A549 (cell line): ENCODE results near the gene CCDC134. TPM values are rescaled to one million over a fixed set of nuclear protein-coding genes. Genes with fewer than 3 reads are reported as not detected.

Experiments
- ATAC-seq, 2 experiments: fragments of 200-7000 bp in 1 of 2; fragments of >200 bp in 1 of 2; cut with Nextera tagmentation in 1 of 2; cut with Tn5 transposase in 1 of 2; 3 replicates each; pipeline versions ENCODE4 v1.8.0 to v1.9.1; 2018 to 2020; ENCODE audit warnings: mild to moderate bottlenecking in 1 of 2, moderate library complexity in 1 of 2
- CTCF ChIA-PET: fragments of 300-600 bp; sonication (Branson Sonifier 250); formaldehyde crosslinking; extraction: SDS; loops from one replicate; lab custom pipeline; 2021; ENCODE audit warnings: antibody characterized with exemption, inconsistent platforms; lab: Yijun Ruan, JAX
- POLR2A ChIA-PET: fragments of 350-600 bp; formaldehyde crosslinking; extraction: SDS; loops from one replicate; lab custom pipeline; 2021; ENCODE audit warnings: antibody characterized with exemption, inconsistent platforms; lab: Yijun Ruan, JAX
- DNase-seq, 2 experiments: peaks; one replicate each; pipeline versions ENCODE4 v3.0.0 to v3.0.0-alpha.2; 2011 to 2016; ENCODE audit warnings: low read depth in 1 of 2, low spot score in 1 of 2
- FAIRE-seq: peaks from 2 replicates; lab custom pipeline; 2011; peaks lifted over from hg19 to GRCh38; lab: Jason Lieb, UNC
- H3K27ac ChIP-seq, 2 experiments: fragments of >200 bp; sonication (Bioruptor Twin); formaldehyde crosslinking; 3 replicates each; pipeline ENCODE4 v1.5.1; 2016 to 2017
- H3K4me1 ChIP-seq: fragments of >200 bp; sonication (Bioruptor Twin); formaldehyde crosslinking; 3 replicates; pipeline ENCODE4 v1.6.1; 2016
- H3K4me2 ChIP-seq: fragments of >200 bp; sonication (Bioruptor Twin); formaldehyde crosslinking; 3 replicates; pipeline ENCODE4 v1.6.1; 2016
- H3K4me3 ChIP-seq: fragments of >200 bp; sonication (Bioruptor Twin); formaldehyde crosslinking; 3 replicates; pipeline ENCODE4 v1.5.1; 2016
- H3K9me3 ChIP-seq: fragments of >200 bp; sonication (Bioruptor Twin); formaldehyde crosslinking; 3 replicates; pipeline ENCODE4 v1.6.1; 2016
- EHMT2 ChIP-seq: fragments of 200-600 bp; sonication (generic); IDR thresholded peaks from 2 replicates; pipeline ENCODE4 v1.6.1; 2016; ENCODE audit warnings: antibody characterized with exemption, low read depth, mild to moderate bottlenecking, moderate library complexity
- HDAC2 ChIP-seq: fragments of 200-600 bp; sonication (generic); IDR thresholded peaks from 2 replicates; pipeline ENCODE4 v1.6.1; 2016
- HOXB5 ChIP-seq: fragments of 250-450 bp; sonication (Bioruptor Pico); IDR thresholded peaks from 2 replicates; pipeline ENCODE4 v1.5.0; 2020; ENCODE audit warnings: mild to moderate bottlenecking, moderate library complexity
- KDM1A ChIP-seq: fragments of 200-600 bp; sonication (generic); IDR thresholded peaks from 2 replicates; pipeline ENCODE4 v1.6.1; 2016; ENCODE audit warnings: low read depth, mild to moderate bottlenecking
- KDM5A ChIP-seq: fragments of 200-600 bp; sonication (generic); IDR thresholded peaks from 2 replicates; pipeline ENCODE4 v1.6.1; 2016; ENCODE audit warnings: antibody characterized with exemption, mild to moderate bottlenecking
- MAFK ChIP-seq: fragments of 450-650 bp; IDR thresholded peaks from 2 replicates; pipeline ENCODE4 v1.6.1; 2014; ENCODE audit not compliant: partially characterized antibody
- MAZ ChIP-seq: fragments of 150-350 bp; IDR thresholded peaks from 2 replicates; pipeline ENCODE4 v1.6.1; 2014; ENCODE audit warnings: antibody characterized with exemption, low read depth, low read length, borderline replicate concordance
- MYC ChIP-seq: IDR thresholded peaks from 2 replicates; pipeline ENCODE4 v1.6.1; 2012; ENCODE audit warnings: mild to moderate bottlenecking, inconsistent platforms, low read length, improper control_type of control experiment, borderline replicate concordance
- NFE2L2 ChIP-seq: fragments of 150-350 bp; conservative IDR thresholded peaks from 2 replicates; pipeline ENCODE4 v1.6.1; 2014; ENCODE audit warnings: low read length
- RARB ChIP-seq: fragments of 250-450 bp; sonication (Bioruptor Pico); IDR thresholded peaks from 2 replicates; pipeline ENCODE4 v1.8.0; 2021; ENCODE audit warnings: mild to moderate bottlenecking, moderate library complexity
- RCOR1 ChIP-seq: fragments of 150-350 bp; IDR thresholded peaks from 2 replicates; pipeline ENCODE4 v1.6.1; 2014; ENCODE audit warnings: antibody characterized with exemption, low read length, low read depth
- SREBF2 ChIP-seq: fragments of 450-650 bp; IDR thresholded peaks from 2 replicates; pipeline ENCODE4 v1.6.1; 2014; ENCODE audit warnings: mild to moderate bottlenecking, moderate library complexity
- ZSCAN20 ChIP-seq: fragments of 250-450 bp; sonication (Bioruptor Pico); IDR thresholded peaks from 2 replicates; pipeline ENCODE4 v1.8.0; 2022; ENCODE audit warnings: mild to moderate bottlenecking, moderate library complexity
- WGBS: methylation state at CpG from one replicate; pipeline ENCODE4 v1.1.6; 2017; ENCODE audit errors: missing lambda C conversion rate; 5-methylcytosine and 5-hydroxymethylcytosine counted together
- polyA plus RNA-seq, 4 experiments: library from polyadenylated mRNA; depleted of rRNA in 3 of 4; stranded (reverse); fragments of >200 nt; fragmentation: RNase III in 1 of 4; extraction: RNeasy Plus Mini Kit Qiagen cat#74134 plus additional on column Dnase treatment in 1 of 4; gene quantifications; 2 replicates in 3 of 4; 3 replicates in 1 of 4; pipeline ENCODE4 v1.2.3, GENCODE V29; 2011 to 2017
- TF ChIP-seq, protein P1 (sequence below): fragments of 200-600 bp; sonication (generic); IDR thresholded peaks from 2 replicates; pipeline ENCODE4 v1.6.1; 2016; ENCODE audit warnings: antibody characterized with exemption, mild to moderate bottlenecking, moderate library complexity
- TF ChIP-seq, protein P2 (sequence below): IDR thresholded peaks from 2 replicates; pipeline ENCODE4 v1.6.1; 2012
- TF ChIP-seq, protein P3 (sequence below): fragments of 250-450 bp; sonication (Bioruptor Pico); IDR thresholded peaks from 2 replicates; pipeline ENCODE4 v1.5.0; 2021; ENCODE audit warnings: mild to moderate bottlenecking, moderate library complexity, borderline replicate concordance
- TF ChIP-seq, protein P4 (sequence below): fragments of 450-650 bp; IDR thresholded peaks from 2 replicates; pipeline ENCODE4 v1.6.1; 2014; ENCODE audit warnings: antibody characterized with exemption
- TF ChIP-seq, protein P5 (sequence below): fragments of 150-350 bp; IDR thresholded peaks from 2 replicates; pipeline ENCODE4 v1.6.1; 2014; ENCODE audit warnings: low read depth, mild to moderate bottlenecking, low read length
- TF ChIP-seq, protein P6 (sequence below): fragments of >200 bp; sonication (Bioruptor Twin); formaldehyde crosslinking; IDR thresholded peaks from 2 replicates; pipeline ENCODE4 v1.6.1; 2016

The CCDC134 gene
- polyA plus RNA-seq, 2 of the 4 experiments (the other 2 are of a cell fraction) = 2.5 to 4.5 TPM

DNA sequence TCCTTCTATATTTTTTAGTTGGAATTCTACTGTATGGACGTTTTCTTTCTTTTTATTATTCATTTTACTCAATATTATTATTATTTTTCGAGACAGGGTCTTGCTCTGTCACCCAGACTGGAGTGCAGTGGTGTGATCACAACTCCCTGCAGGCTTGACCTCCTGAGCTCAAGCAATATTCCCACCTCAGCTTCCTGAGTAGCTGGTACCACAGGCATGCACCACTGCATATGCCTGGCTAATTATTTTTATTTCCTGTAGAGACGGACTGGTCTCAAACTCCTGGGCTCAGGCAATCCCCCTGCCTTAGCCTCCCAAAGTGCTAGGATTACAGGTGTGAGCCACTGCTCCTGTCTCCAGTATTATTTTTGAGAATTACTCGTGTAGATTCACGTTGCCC is 34.0 kb upstream of the CCDC134 start (continued):
- TF ChIP-seq, protein P1, sequence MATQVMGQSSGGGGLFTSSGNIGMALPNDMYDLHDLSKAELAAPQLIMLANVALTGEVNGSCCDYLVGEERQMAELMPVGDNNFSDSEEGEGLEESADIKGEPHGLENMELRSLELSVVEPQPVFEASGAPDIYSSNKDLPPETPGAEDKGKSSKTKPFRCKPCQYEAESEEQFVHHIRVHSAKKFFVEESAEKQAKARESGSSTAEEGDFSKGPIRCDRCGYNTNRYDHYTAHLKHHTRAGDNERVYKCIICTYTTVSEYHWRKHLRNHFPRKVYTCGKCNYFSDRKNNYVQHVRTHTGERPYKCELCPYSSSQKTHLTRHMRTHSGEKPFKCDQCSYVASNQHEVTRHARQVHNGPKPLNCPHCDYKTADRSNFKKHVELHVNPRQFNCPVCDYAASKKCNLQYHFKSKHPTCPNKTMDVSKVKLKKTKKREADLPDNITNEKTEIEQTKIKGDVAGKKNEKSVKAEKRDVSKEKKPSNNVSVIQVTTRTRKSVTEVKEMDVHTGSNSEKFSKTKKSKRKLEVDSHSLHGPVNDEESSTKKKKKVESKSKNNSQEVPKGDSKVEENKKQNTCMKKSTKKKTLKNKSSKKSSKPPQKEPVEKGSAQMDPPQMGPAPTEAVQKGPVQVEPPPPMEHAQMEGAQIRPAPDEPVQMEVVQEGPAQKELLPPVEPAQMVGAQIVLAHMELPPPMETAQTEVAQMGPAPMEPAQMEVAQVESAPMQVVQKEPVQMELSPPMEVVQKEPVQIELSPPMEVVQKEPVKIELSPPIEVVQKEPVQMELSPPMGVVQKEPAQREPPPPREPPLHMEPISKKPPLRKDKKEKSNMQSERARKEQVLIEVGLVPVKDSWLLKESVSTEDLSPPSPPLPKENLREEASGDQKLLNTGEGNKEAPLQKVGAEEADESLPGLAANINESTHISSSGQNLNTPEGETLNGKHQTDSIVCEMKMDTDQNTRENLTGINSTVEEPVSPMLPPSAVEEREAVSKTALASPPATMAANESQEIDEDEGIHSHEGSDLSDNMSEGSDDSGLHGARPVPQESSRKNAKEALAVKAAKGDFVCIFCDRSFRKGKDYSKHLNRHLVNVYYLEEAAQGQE = no peak
- TF ChIP-seq, protein P2, sequence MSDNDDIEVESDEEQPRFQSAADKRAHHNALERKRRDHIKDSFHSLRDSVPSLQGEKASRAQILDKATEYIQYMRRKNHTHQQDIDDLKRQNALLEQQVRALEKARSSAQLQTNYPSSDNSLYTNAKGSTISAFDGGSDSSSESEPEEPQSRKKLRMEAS = no peak

DNA sequence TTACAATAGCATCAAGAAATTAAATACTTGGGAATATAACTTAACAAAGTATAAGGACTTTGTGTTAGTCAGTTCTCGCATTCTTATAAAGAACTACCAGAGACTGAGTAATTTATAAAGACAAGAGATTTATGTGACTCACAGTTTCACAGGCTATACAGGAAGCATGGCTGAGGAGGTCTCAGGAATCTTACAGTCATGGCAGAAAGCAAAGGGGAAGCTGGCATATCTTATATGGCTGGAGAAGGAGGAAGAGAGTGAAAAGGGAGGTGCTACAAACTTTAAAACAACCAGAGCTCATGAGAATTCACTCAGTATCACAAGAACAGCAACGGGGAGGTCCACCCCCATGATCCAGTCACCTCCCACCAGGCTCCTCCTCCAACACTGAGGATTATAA is 32.0 kb upstream of the CCDC134 start:
- ChIA-PET POLR2A (no interaction called here), CTCF (interaction anchor here (0.6 to 4.7 kb wide), 3 partner anchors 22 to 163 kb away, joined by 3 to 20 read pairs (median 4); no protein-coding TSS in a partner anchor)
- Histone ChIP-seq H3K4me2 (no peak overlapping the region), H3K4me1 (peaks cover 13% of the 10 kb centered on the region), H3K27ac (no peak overlapping the region), H3K4me3 (no peak overlapping the region), H3K9me3 (no peaks in the 10 kb centered on the region)
- WGBS = 38% methylated on average over 2 of the region's 2 CpGs
- ATAC-seq = no peak
- no peak for DNase-seq
- no peak for TF ChIP-seq HDAC2
- TF ChIP-seq NFE2L2 = no peak
- no peak for TF ChIP-seq MAZ
- TF ChIP-seq, protein P3, sequence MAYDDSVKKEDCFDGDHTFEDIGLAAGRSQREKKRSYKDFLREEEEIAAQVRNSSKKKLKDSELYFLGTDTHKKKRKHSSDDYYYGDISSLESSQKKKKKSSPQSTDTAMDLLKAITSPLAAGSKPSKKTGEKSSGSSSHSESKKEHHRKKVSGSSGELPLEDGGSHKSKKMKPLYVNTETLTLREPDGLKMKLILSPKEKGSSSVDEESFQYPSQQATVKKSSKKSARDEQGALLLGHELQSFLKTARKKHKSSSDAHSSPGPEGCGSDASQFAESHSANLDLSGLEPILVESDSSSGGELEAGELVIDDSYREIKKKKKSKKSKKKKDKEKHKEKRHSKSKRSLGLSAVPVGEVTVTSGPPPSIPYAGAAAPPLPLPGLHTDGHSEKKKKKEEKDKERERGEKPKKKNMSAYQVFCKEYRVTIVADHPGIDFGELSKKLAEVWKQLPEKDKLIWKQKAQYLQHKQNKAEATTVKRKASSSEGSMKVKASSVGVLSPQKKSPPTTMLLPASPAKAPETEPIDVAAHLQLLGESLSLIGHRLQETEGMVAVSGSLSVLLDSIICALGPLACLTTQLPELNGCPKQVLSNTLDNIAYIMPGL = no peak
- TF ChIP-seq, protein P4, sequence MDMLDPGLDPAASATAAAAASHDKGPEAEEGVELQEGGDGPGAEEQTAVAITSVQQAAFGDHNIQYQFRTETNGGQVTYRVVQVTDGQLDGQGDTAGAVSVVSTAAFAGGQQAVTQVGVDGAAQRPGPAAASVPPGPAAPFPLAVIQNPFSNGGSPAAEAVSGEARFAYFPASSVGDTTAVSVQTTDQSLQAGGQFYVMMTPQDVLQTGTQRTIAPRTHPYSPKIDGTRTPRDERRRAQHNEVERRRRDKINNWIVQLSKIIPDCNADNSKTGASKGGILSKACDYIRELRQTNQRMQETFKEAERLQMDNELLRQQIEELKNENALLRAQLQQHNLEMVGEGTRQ = no peak
- TF ChIP-seq HOXB5 (CRISPR knock-in tag) = no peak
- TF ChIP-seq, protein P5, sequence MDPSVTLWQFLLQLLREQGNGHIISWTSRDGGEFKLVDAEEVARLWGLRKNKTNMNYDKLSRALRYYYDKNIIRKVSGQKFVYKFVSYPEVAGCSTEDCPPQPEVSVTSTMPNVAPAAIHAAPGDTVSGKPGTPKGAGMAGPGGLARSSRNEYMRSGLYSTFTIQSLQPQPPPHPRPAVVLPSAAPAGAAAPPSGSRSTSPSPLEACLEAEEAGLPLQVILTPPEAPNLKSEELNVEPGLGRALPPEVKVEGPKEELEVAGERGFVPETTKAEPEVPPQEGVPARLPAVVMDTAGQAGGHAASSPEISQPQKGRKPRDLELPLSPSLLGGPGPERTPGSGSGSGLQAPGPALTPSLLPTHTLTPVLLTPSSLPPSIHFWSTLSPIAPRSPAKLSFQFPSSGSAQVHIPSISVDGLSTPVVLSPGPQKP = no peak
- TF ChIP-seq MAFK = no peak
- TF ChIP-seq RCOR1 = no peak
- TF ChIP-seq EHMT2 = no peak
- no peak for TF ChIP-seq RARB (CRISPR knock-in tag)
- TF ChIP-seq, protein P6, sequence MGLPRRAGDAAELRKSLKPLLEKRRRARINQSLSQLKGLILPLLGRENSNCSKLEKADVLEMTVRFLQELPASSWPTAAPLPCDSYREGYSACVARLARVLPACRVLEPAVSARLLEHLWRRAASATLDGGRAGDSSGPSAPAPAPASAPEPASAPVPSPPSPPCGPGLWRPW = no peak
- no peak for TF ChIP-seq ZSCAN20 (CRISPR knock-in tag)
- TF ChIP-seq KDM5A = no peak
- no peak for TF ChIP-seq MYC
- TF ChIP-seq KDM1A = no peak
- TF ChIP-seq SREBF2 = no peak
- no peak for FAIRE-seq
